Spinal cord (tissue), 10 donors: ENCODE results near the gene FEZF1. TPM values are rescaled to one million over a fixed set of nuclear protein-coding genes. Genes with fewer than 3 reads are reported as not detected.

ENCODE experiments used
- DNase-seq, 6 donors: peaks; one replicate each; pipeline versions ENCODE4 v3.0.0 to v3.0.0-alpha.2; 2013 to 2015; ENCODE audit warnings: low spot score in 6 of 6, low read depth in 4 of 6
- H3K27ac ChIP-seq: one replicate; pipeline ENCODE4 v1.5.1; 2013; ENCODE audit warnings: low read depth, low read length, control low read depth
- H3K27me3 ChIP-seq: one replicate; pipeline ENCODE4 v1.6.1; 2013; ENCODE audit warnings: low read length; ENCODE audit not compliant: control insufficient read depth, insufficient read depth
- H3K36me3 ChIP-seq: one replicate; pipeline ENCODE4 v1.6.1; 2013; ENCODE audit warnings: low read length; ENCODE audit not compliant: control insufficient read depth, insufficient read depth
- H3K4me1 ChIP-seq: one replicate; pipeline ENCODE4 v1.6.1; 2013; ENCODE audit warnings: low read length; ENCODE audit not compliant: control insufficient read depth, insufficient read depth
- H3K4me3 ChIP-seq: one replicate; pipeline ENCODE4 v1.5.1; 2013; ENCODE audit warnings: low read depth, low read length, control low read depth
- H3K9me3 ChIP-seq: one replicate; pipeline ENCODE4 v1.6.1; 2013; ENCODE audit warnings: low read length; ENCODE audit not compliant: control insufficient read depth, insufficient read depth
- WGBS: methylation state at CpG from one replicate; pipeline ENCODE4 v1.1.5; 2013; ENCODE audit warnings: missing lambda C conversion rate; ENCODE audit not compliant: insufficient coverage; 5-methylcytosine and 5-hydroxymethylcytosine counted together
- polyA plus RNA-seq, 2 donors: library from polyadenylated mRNA; unstranded; fragments of 120-200 nt; gene quantifications; one replicate each; pipeline ENCODE4 v1.2.1, GENCODE V29; 2013; ENCODE audit not compliant: insufficient read length in 2 of 2
- total RNA-seq, 2 donors: library from RNA; depleted of rRNA in 1 of 2; stranded (reverse); fragments of 120-200 nt in 1 of 2; fragments of >200 nt in 1 of 2; gene quantifications; one replicate each; pipeline versions ENCODE4 v1.2.3 to v1.2.4, GENCODE V29; 2013 to 2014
- donor health status: healthy.

The FEZF1 gene
- total and polyA plus RNA-seq, 4 donors, result 0.77 TPM; not detected in 3

- H3K27ac ChIP-seq, result no peak overlapping the region
- H3K9me3 ChIP-seq, result no peaks in the 10 kb centered on the region
- H3K27me3 ChIP-seq, result no peaks in the 10 kb centered on the region
- no peaks in the 10 kb centered on the region for H3K36me3 ChIP-seq
- DNase-seq, result no peak
- WGBS, result no CpG with 5 or more reads among the region's 1 CpG
- no peaks in the 10 kb centered on the region for H3K4me1 ChIP-seq
- no peak overlapping the region for H3K4me3 ChIP-seq
Measured at GRCh38 chr7:122255454-122255853, 49.1 kb downstream of the FEZF1 start.

Other genes with a start within 250 kb of the FEZF1 start
- 10 to 100 TPM; 51.1 to 69.7 TPM for gene AASS, start 160.5 kb downstream of the FEZF1 start, total RNA-seq
- gene AASS, start 160.5 kb downstream of the FEZF1 start, polyA plus RNA-seq, result 10 to 100 TPM; 34.3 to 46.3 TPM